IMR-90 (cell line): ENCODE results near the gene CDC40.

ENCODE experiments used
- CEBPB ChIP-seq: IDR thresholded peaks from 2 replicates; pipeline ENCODE4 v1.6.1; 2012; ENCODE audit warnings: low read depth, low read length, improper control_type of control experiment
- CHD1 ChIP-seq: IDR thresholded peaks from 2 replicates; pipeline ENCODE4 v1.6.1; 2012; ENCODE audit warnings: low read depth, low read length, improper control_type of control experiment
- RAD21 ChIP-seq: IDR thresholded peaks from 2 replicates; pipeline ENCODE4 v1.6.1; 2012; ENCODE audit warnings: low read length, improper control_type of control experiment
- TF ChIP-seq, protein P1 (sequence below): conservative IDR thresholded peaks from 2 replicates; pipeline ENCODE4 v1.5.1; 2012; ENCODE audit warnings: mild to moderate bottlenecking, low read depth, low read length, improper control_type of control experiment

DNA sequence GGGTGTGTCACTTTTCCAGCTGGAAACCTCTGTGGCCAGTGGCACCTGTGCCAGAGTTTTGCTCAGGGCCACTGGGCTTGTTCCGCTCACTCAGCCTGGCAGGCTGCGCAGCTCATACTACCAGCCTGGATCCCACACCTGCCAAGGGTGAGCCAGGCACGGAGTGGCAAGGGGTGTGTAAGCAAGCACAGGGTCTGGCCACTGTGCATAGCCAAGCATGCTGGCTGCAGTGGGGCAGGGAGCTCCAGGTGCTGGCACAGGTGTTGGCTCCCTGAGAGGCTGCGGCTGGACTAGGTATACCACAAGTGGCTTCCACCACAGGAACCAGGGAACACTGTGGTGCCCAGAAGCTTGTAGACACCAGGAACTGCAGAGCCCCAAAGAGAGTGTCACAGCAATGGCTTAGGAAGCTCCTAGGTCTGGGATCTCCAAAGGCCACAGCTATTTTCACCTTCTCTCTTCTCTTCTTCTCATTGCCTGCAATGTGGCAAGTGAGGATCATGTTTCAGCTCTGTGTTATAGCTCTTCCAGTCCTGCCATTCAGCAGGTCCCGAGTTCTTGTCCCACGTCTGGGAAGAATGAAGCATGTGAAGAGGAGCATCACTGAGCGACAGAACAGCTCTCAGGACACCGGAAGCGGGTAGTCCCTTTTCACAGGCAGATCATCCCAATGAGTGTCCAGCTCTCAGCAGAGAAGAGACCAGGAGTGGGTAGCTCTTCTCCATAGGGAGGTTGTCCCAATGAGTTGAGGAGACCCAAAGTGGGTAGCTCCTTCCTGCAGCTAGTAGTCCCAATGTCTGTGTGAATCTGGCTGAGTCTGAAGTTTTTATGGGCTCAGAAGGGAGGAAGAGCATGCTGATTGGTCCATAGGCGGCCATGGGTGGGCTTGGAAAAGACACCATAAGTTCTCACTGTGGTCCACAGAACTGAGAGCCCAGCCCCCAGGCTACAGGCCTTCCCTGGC is 42.0 kb upstream of the CDC40 start:
- TF ChIP-seq, protein P1, sequence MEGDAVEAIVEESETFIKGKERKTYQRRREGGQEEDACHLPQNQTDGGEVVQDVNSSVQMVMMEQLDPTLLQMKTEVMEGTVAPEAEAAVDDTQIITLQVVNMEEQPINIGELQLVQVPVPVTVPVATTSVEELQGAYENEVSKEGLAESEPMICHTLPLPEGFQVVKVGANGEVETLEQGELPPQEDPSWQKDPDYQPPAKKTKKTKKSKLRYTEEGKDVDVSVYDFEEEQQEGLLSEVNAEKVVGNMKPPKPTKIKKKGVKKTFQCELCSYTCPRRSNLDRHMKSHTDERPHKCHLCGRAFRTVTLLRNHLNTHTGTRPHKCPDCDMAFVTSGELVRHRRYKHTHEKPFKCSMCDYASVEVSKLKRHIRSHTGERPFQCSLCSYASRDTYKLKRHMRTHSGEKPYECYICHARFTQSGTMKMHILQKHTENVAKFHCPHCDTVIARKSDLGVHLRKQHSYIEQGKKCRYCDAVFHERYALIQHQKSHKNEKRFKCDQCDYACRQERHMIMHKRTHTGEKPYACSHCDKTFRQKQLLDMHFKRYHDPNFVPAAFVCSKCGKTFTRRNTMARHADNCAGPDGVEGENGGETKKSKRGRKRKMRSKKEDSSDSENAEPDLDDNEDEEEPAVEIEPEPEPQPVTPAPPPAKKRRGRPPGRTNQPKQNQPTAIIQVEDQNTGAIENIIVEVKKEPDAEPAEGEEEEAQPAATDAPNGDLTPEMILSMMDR = no peak
- no peak for TF ChIP-seq CHD1
- no peak for TF ChIP-seq CEBPB
- TF ChIP-seq RAD21 = no peak
